Small intestine (tissue), 7 donors: ENCODE data around the gene RHOH. TPM values are rescaled to one million over a fixed set of nuclear protein-coding genes. Genes with fewer than 3 reads are reported as not detected.

Source experiments
- DNase-seq, 2 donors: peaks; one replicate each; pipeline versions ENCODE4 v3.0.0 to v3.0.0-alpha.2; 2013
- FAIRE-seq: peaks from 2 replicates; lab custom pipeline; 2012; peaks lifted over from hg19 to GRCh38; lab: Jason Lieb, UNC
- H3K27ac ChIP-seq, 3 donors: one replicate each; pipeline ENCODE4 v1.5.1; 2013; ENCODE audit warnings: low read length in 2 of 3, mild to moderate bottlenecking in 2 of 3, control low read depth in 1 of 3, inconsistent platforms in 1 of 3, low read depth in 1 of 3, moderate library complexity in 1 of 3
- H3K27me3 ChIP-seq, 3 donors: one replicate each; pipeline ENCODE4 v1.6.1; 2013; ENCODE audit warnings: low read length in 3 of 3, inconsistent platforms in 1 of 3; ENCODE audit not compliant: control insufficient read depth in 3 of 3, insufficient read depth in 3 of 3
- H3K36me3 ChIP-seq, 3 donors: one replicate each; pipeline ENCODE4 v1.6.1; 2013; ENCODE audit warnings: low read length in 3 of 3, inconsistent platforms in 1 of 3, low read depth in 1 of 3, mild to moderate bottlenecking in 1 of 3, moderate library complexity in 1 of 3; ENCODE audit not compliant: control insufficient read depth in 3 of 3, insufficient read depth in 2 of 3
- H3K4me1 ChIP-seq, 3 donors: one replicate each; pipeline ENCODE4 v1.6.1; 2013; ENCODE audit warnings: low read length in 2 of 3, inconsistent platforms in 1 of 3, low read depth in 1 of 3, mild to moderate bottlenecking in 1 of 3, moderate library complexity in 1 of 3; ENCODE audit not compliant: control insufficient read depth in 3 of 3, insufficient read depth in 2 of 3
- H3K4me3 ChIP-seq, 3 donors: one replicate each; pipeline ENCODE4 v1.5.1; 2013; ENCODE audit warnings: low read length in 3 of 3, control low read depth in 1 of 3, inconsistent platforms in 1 of 3, low read depth in 1 of 3, mild to moderate bottlenecking in 1 of 3, moderate library complexity in 1 of 3
- H3K9me3 ChIP-seq, 2 donors: one replicate each; pipeline ENCODE4 v1.6.1; 2013; ENCODE audit warnings: low read depth in 1 of 2, low read length in 1 of 2; ENCODE audit not compliant: control insufficient read depth in 2 of 2, insufficient read depth in 1 of 2
- WGBS, 3 donors: extraction: QIAGEN DNeasy Blood & Tissue Kit; methylation state at CpG; one replicate each; pipeline ENCODE4 v1.1.7; 2013; 5-methylcytosine and 5-hydroxymethylcytosine counted together
- polyA plus RNA-seq, 4 donors: library from polyadenylated mRNA; stranded (reverse) in 3 of 4; unstranded in 1 of 4; fragments of 200-250 nt in 3 of 4; fragments of 120-200 nt in 1 of 4; gene quantifications; one replicate each; pipeline versions ENCODE4 v1.2.1 to v1.2.3, GENCODE V29; 2013
- donor health status: healthy with polysubstance abuse.
- donor health status: control.
- donor health status: control.
- donor health status: Bipolar disorder and iron deficiency.
- donor health status: healthy.

Gene RHOH
- polyA plus RNA-seq, 4 donors = 2.9 to 11.6 (median 3.7) TPM

GRCh38 chr4:40247350-40247749 lies 50.5 kb downstream of the RHOH start:
- Histone ChIP-seq H3K4me1 (no peaks in the 10 kb centered on the region), H3K27ac (no peak overlapping the region), H3K36me3 (no peaks in the 10 kb centered on the region), H3K9me3 (no peaks in the 10 kb centered on the region), H3K27me3 (no peaks in the 10 kb centered on the region), H3K4me3 (no peak overlapping the region)
- no peak for FAIRE-seq
- 76 to 94% (median 84%) methylated on average over 4 of the region's 4 CpGs for WGBS, 3 donors
- peak in 1 of 2 donors; percentile 53 for DNase-seq

GRCh38 chr4:40251366-40251765 lies 54.5 kb downstream of the RHOH start:
- no peak for DNase-seq
- Histone ChIP-seq H3K4me3 (no peak overlapping the region), H3K36me3 (no peaks in the 10 kb centered on the region), H3K9me3 (no peaks in the 10 kb centered on the region), H3K4me1 (peaks cover 0 to 17% (median 10%) of the 10 kb centered on the region in 3 donors), H3K27me3 (no peaks in the 10 kb centered on the region), H3K27ac (no peak overlapping the region)
- no peak for FAIRE-seq
- 74 to 80% (median 77%) methylated on average over 2 of the region's 2 CpGs for WGBS, 3 donors

DNA sequence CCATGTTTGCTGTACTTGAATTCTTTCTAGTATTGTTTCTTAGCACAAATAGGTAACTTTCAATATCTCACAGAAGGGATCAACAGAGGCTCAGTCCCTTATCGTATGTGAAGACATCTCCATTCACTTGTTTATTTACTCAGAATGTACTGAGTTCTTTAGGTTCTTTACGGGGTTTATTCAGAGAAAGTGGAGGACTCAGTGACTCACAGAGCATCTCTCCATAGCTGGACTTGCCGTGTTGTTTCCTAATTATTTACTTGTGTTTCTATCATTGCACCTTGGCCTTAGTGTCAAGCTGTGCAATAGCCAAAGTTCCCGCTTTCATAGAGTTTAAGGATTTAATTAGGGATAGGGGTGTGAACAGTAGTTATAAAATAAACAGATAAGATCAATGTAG lies 57.1 kb downstream of the RHOH start:
- no peaks in the 10 kb centered on the region for H3K36me3 ChIP-seq
- 42 to 61% (median 46%) methylated on average over 4 of the region's 4 CpGs for WGBS, 3 donors
- DNase-seq (no peak), FAIRE-seq (no peak)
- no peak overlapping the region for H3K4me3 ChIP-seq
- H3K27ac ChIP-seq = no peak overlapping the region
- no peaks in the 10 kb centered on the region for H3K27me3 ChIP-seq
- no peaks in the 10 kb centered on the region for H3K9me3 ChIP-seq
- peaks cover 0 to 18% (median 10%) of the 10 kb centered on the region in 3 donors for H3K4me1 ChIP-seq

GRCh38 chr4:40254608-40255392 lies 58.0 kb downstream of the RHOH start:
- Histone ChIP-seq H3K9me3 (no peaks in the 10 kb centered on the region), H3K27ac (peak overlapping the region in 1 of 3 donors; percentile 60), H3K36me3 (no peaks in the 10 kb centered on the region), H3K4me1 (peaks cover 0 to 18% (median 10%) of the 10 kb centered on the region in 3 donors), H3K27me3 (no peaks in the 10 kb centered on the region), H3K4me3 (no peak overlapping the region)
- WGBS, 3 donors = 41 to 60% (median 55%) methylated on average over 9 of the region's 9 CpGs
- DNase-seq = peak; percentile 55 to 64
- FAIRE-seq = no peak

GRCh38 chr4:40255393-40256281 lies 58.8 kb downstream of the RHOH start:
- Histone ChIP-seq H3K27me3 (no peaks in the 10 kb centered on the region), H3K9me3 (no peaks in the 10 kb centered on the region), H3K27ac (peak overlapping the region in 2 of 3 donors; percentile 60 to 63), H3K4me3 (no peak overlapping the region), H3K36me3 (no peaks in the 10 kb centered on the region), H3K4me1 (peaks cover 0 to 18% (median 10%) of the 10 kb centered on the region in 3 donors)
- no peak for FAIRE-seq
- DNase-seq = peak; percentile 77 to 88
- WGBS, 3 donors = 48 to 58% (median 55%) methylated on average over 3 of the region's 3 CpGs

- Histone ChIP-seq H3K4me3 (no peak overlapping the region), H3K27me3 (no peaks in the 10 kb centered on the region), H3K9me3 (peaks cover 0 to 3% of the 10 kb centered on the region in 2 donors), H3K27ac (no peak overlapping the region), H3K36me3 (no peaks in the 10 kb centered on the region), H3K4me1 (peaks cover 0 to 19% (median 10%) of the 10 kb centered on the region in 3 donors)
- 76 to 87% (median 83%) methylated on average over 5 of the region's 5 CpGs for WGBS, 3 donors
- no peak for FAIRE-seq
- no peak for DNase-seq
These were observed 59.5 kb downstream of the RHOH start for GRCh38 chr4:40256329-40256728.

GRCh38 chr4:40256817-40257216 lies 60.0 kb downstream of the RHOH start:
- H3K9me3 ChIP-seq = peaks cover 0 to 6% of the 10 kb centered on the region in 2 donors
- DNase-seq = no peak
- H3K27me3 ChIP-seq = no peaks in the 10 kb centered on the region
- no peaks in the 10 kb centered on the region for H3K36me3 ChIP-seq
- FAIRE-seq = no peak
- H3K4me3 ChIP-seq = no peak overlapping the region
- H3K27ac ChIP-seq = no peak overlapping the region
- 90 to 94% (median 91%) methylated on average over 3 of the region's 3 CpGs for WGBS, 3 donors
- H3K4me1 ChIP-seq = peaks cover 3 to 22% (median 10%) of the 10 kb centered on the region in 3 donors

DNA sequence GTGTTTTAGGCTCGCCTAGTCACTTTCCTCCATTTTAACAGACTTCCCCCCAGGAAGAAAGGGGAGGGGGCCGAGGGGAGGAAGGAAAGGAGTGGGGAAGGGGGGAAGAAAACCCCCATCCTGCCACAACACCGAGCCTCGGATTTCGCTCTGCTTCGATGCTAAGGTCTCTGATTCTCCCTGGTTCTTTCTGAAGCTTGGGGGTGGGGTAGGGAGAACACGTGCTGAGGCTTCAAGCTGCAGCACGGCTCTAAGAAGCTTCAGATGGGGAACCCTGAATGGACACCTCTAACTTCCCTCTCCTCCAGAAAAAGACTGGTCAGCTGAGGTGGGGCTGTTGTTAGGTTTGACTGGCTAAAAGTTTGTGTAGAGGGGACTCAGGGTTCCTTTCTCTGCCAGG lies 61.8 kb downstream of the RHOH start:
- H3K4me1 ChIP-seq = peaks cover 3 to 22% (median 10%) of the 10 kb centered on the region in 3 donors
- 55 to 88% (median 74%) methylated on average over 6 to 8 of the region's 8 CpGs for WGBS, 3 donors
- no peak for FAIRE-seq
- no peak overlapping the region for H3K27ac ChIP-seq
- peaks cover 0 to 6% of the 10 kb centered on the region in 2 donors for H3K9me3 ChIP-seq
- no peak for DNase-seq
- H3K36me3 ChIP-seq = no peaks in the 10 kb centered on the region
- no peaks in the 10 kb centered on the region for H3K27me3 ChIP-seq
- no peak overlapping the region for H3K4me3 ChIP-seq
